Choroid plexus epithelial cell (primary cell): ENCODE measurements around the gene MAPK9.

Experiments used
- DNase-seq: peaks from one replicate; pipeline ENCODE4 v3.0.0-alpha.2; 2010; ENCODE audit warnings: low read depth
- H3K4me3 ChIP-seq: 2 replicates; pipeline ENCODE4 v1.5.1; 2011; ENCODE audit warnings: low read depth, mild to moderate bottlenecking, control low read depth, low read length, moderate library complexity
- TF ChIP-seq, protein P1 (sequence below): conservative IDR thresholded peaks from 2 replicates; pipeline ENCODE4 v1.5.1; 2011; ENCODE audit warnings: low read depth, mild to moderate bottlenecking, control low read depth, inconsistent platforms, low read length, moderate library complexity

MAPK9 gene

DNA sequence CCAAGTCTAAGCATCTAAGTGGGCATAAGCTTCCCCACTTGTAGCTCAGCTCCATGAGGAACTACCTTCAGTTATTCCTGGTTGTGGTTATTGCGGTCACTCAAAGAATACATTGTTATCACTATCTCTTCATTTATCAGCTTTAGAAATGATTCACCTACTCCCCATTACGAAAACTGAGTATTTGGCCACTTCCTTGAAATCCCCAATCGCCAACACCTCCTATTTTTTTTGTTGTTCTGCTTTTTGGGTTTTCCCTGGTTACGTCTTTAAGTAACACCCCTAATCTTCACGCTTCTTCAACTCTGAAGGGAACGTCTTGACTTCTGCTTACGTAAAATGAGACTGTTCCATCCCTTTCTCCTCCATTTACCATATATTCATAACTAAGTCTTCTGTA, 20.7 kb downstream of the MAPK9 start:
- H3K4me3 ChIP-seq: no peak overlapping the region
- DNase-seq: no peak
- TF ChIP-seq, protein P1, sequence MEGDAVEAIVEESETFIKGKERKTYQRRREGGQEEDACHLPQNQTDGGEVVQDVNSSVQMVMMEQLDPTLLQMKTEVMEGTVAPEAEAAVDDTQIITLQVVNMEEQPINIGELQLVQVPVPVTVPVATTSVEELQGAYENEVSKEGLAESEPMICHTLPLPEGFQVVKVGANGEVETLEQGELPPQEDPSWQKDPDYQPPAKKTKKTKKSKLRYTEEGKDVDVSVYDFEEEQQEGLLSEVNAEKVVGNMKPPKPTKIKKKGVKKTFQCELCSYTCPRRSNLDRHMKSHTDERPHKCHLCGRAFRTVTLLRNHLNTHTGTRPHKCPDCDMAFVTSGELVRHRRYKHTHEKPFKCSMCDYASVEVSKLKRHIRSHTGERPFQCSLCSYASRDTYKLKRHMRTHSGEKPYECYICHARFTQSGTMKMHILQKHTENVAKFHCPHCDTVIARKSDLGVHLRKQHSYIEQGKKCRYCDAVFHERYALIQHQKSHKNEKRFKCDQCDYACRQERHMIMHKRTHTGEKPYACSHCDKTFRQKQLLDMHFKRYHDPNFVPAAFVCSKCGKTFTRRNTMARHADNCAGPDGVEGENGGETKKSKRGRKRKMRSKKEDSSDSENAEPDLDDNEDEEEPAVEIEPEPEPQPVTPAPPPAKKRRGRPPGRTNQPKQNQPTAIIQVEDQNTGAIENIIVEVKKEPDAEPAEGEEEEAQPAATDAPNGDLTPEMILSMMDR: no peak

DNA sequence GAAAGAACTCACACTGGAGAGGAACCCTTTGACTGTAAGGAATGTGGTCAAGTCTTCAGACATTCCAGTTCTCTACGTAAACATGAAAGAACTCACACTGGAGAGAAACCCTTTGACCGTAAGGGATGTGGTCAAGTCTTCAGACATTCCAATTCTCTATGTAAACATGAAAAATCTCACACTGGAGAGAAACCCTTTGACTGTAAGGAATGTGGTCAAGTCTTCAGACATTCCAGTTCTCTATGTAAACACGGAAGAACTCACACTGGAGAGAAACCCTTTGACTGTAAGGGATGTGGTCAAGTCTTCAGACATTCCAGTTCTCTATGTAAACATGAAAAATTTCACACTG, 32.6 kb downstream of the MAPK9 start:
- TF ChIP-seq, protein P1: no peak
- no peak overlapping the region for H3K4me3 ChIP-seq
- peak; percentile 5 for DNase-seq

DNA sequence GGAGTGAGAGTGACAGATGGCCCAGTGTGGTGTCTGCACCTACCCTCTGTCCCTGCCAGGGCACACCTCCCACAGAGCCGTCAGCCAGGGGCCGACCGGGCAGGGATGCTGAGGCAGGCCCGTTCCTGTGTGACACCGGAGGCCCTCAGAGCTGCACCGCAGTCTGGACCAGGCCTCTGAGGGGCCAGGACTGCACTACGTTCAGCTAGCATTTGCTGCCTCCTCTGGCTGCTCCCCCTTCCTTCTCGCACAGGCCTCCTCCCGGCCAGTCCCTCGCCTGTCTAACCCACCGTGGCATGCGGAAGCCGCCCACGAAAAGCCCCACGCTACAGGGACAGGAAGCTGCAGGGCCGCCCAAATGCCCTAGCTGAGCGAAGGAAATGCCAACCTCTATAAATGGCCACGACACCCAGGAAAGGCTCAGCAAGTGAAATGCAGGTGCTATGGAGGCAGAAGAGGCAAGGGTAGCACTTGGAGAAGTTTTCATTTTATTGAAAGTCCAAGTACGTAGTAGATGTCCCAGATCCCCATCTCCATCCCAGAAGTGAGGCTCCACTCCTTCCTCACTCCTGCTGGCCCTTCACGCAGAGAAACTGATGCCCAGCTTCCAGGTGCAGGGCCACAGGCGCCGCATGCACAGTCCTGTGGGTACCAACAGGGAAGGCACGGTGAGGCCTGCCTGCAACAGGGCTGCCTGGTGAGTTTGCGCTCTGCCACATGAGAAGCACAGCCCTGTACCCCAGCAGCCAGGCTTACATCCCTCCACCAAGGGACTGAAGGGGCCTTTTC, 38.7 kb downstream of the MAPK9 start:
- DNase-seq: no peak
- H3K4me3 ChIP-seq: no peak overlapping the region
- TF ChIP-seq, protein P1: no peak

DNA sequence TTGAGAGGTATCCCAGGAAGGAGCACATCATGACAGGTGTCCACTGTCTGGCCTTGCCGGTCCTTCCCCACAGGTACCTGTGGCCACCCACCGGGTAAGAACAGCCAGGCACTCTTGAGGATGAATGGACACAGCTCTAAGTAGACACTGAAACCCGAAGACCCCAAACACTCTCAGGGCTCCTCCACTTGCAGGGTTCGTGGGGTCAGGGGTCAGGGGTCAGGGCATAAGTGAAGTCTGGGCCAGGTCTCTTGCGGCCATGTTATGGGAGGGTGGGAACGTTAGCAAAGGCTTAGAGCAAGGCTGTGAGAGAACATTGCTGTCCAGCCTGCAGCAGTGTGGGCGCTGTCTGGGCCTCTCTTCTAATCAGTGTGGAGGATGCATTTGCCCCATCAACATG, 40.0 kb downstream of the MAPK9 start:
- DNase-seq: no peak
- no peak overlapping the region for H3K4me3 ChIP-seq
- TF ChIP-seq, protein P1: no peak

DNA sequence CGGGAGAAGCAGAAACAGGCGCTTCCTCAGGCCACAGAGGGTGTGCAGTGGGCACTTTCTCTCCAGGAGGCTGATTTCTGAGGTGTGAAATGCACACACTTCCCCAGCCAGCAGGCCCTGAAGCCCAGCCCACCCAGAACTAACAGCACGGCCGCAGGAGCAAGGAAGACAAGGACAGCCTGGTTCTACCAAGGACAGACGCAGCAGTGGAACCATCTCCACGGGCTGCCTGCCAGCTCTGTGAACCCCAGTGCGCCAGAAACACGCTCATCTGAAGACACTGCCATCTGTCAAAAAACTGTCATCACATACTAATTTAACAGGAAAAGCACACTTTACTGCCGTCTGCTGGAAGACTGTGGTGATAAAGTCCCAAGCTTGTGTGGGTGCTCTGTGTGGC, 40.7 kb downstream of the MAPK9 start:
- no peak for DNase-seq
- TF ChIP-seq, protein P1: no peak
- no peak overlapping the region for H3K4me3 ChIP-seq

DNA sequence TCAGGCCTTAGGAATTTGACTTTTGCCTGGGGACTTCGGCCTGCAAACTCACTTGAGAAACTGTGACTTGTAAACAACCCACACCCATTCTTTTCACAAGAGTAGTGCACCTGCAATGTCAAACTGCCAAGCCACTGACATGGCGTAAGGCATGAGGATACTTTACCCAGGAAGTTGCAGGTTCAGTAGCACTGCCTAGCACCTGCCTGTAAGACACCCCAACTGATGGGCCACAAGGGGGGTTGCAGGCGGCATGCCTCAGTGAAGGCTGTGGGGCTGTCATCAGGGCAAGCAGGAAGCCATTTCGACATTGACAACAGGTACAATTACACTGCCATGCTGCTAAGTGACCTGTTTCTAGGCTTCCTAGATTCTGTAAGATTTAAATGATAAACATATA, 41.6 kb downstream of the MAPK9 start:
- no peak overlapping the region for H3K4me3 ChIP-seq
- no peak for DNase-seq
- TF ChIP-seq, protein P1: no peak

DNA sequence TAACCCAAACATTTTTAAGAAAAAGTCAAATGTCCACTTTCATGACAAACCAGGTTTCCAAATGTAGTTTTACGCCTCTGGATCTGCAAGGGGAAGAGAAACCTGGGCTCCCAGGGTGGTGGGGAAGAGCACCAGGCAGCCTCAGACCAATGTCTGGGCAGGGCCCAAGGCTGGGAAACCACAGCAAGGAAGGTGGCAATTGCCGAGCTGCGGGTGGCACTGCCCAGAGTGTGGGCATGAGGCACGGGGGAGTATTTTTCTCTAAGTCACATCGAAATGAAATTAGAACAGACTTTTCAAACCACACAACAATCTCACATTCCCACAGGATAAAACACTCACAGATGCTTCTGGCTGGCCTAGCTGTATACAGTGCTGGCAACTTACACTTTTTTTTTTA, 50.3 kb downstream of the MAPK9 start:
- TF ChIP-seq, protein P1: no peak
- DNase-seq: no peak
- no peak overlapping the region for H3K4me3 ChIP-seq
